ENCODE data around the gene C12orf54. TPM values are rescaled to one million over a fixed set of nuclear protein-coding genes. Genes with fewer than 3 reads are reported as not detected.

The C12orf54 gene
- total RNA-seq, 3 donors from 2014 or later (not counting 1 experiment from before 2014, with no cell fraction given) = not detected

DNA sequence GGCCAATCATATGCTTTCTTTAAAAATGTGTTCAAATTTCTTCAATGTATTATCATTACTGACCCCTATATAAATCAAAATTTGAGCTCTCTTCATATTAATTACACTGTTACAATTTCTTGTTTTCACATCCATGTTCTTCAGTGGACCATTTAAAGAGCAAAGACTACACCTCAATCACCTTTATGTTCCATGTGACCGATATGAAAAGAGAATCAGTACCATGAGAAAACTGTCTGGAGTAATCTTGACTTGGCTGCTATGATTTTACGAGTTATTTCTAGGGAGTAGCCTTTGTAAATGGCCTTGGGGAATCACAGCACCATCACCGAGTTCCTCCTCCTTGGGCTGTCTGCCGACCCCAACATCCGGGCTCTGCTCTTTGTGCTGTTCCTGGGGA lies 43.0 kb downstream of the C12orf54 start, which contains the start of gene OR8S1:
Gene OR8S1, plus strand, starts transcription at position 301 of the 400 bp plus-strand sequence. Its CDS starts 0 bp downstream, at position 301.
- no peak for ATAC-seq
- Mint-ChIP-seq H3K9me3 (no peaks in the 10 kb centered on the region), H3K4me3 (no peak within 1 kb of the TSS), H3K27me3 (ENCODE audit: low read depth in 2 of 2) (peaks cover 7 to 24% of the 10 kb centered on the region in 2 donors), H3K27ac (no peak within 1 kb of the TSS), H3K4me1 (no peaks in the 10 kb centered on the region), H3K36me3 (no peaks in the 10 kb centered on the region)
- 91% methylated on average over 5 of the region's 5 CpGs for WGBS (ENCODE audit: insufficient coverage)
- H3K4me3 ChIP-seq (ENCODE audit: low read length) = no peak within 1 kb of the TSS
- no peak within 1 kb of the TSS for H3K27ac ChIP-seq (ENCODE audit: low read length)
- no peaks in the 10 kb centered on the region for H3K27me3 ChIP-seq (ENCODE audit: control insufficient read depth, insufficient read depth, low read length)
- intact Hi-C loops (cut with micrococcal nuclease) = no loop called here
- no peaks in the 10 kb centered on the region for H3K4me1 ChIP-seq (ENCODE audit: control insufficient read depth, insufficient read depth, low read length)
- TF ChIP-seq, protein P1, sequence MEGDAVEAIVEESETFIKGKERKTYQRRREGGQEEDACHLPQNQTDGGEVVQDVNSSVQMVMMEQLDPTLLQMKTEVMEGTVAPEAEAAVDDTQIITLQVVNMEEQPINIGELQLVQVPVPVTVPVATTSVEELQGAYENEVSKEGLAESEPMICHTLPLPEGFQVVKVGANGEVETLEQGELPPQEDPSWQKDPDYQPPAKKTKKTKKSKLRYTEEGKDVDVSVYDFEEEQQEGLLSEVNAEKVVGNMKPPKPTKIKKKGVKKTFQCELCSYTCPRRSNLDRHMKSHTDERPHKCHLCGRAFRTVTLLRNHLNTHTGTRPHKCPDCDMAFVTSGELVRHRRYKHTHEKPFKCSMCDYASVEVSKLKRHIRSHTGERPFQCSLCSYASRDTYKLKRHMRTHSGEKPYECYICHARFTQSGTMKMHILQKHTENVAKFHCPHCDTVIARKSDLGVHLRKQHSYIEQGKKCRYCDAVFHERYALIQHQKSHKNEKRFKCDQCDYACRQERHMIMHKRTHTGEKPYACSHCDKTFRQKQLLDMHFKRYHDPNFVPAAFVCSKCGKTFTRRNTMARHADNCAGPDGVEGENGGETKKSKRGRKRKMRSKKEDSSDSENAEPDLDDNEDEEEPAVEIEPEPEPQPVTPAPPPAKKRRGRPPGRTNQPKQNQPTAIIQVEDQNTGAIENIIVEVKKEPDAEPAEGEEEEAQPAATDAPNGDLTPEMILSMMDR (IDR thresholded peaks at IDR 0.05) = no peak
- H3K9me3 ChIP-seq (ENCODE audit: control insufficient read depth, insufficient read depth, low read length) = no peaks in the 10 kb centered on the region
- no peaks in the 10 kb centered on the region for H3K36me3 ChIP-seq (ENCODE audit: control insufficient read depth, insufficient read depth, low read length)
- no peak for DNase-seq

DNA sequence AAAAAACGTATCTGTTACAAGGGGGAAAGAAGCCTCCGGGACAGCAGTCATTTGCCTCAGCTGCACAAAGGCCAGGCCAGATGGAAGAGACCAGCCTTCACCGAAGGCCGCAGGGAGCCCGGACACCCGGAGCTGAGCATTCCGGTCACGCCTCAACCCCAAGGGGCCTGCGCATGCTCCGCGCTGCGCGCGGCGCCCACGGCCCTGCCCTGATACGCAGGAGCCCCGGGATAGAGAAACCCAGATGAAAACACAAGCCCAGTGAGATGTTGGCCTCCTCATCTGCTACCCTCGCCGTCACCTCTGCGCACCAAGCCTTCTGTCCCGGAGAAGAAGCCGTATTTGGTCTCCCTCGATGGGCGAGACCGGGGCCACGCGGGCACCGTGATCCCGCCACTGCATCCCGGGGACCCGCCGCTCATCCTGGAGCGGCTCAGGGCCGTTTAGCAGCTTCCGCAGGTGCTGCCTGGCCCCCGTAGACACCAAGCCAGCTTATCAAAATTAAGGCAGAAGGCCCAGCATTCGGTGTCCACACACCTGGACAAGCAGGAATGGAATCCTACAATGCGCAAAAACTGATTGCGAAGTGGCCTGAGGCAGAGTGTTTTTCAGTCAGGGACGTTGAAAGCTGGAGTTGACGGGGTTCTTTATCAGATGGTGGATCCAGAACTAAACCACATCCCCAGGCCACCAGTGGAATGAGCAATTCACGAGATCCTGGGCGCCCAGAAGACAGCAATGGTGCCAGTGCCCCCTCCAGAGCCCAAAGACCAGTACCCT lies 45.8 kb downstream of the C12orf54 start:
- Histone ChIP-seq H3K9me3 (ENCODE audit: control insufficient read depth, insufficient read depth, low read length) (no peaks in the 10 kb centered on the region), H3K4me3 (ENCODE audit: low read length) (no peak overlapping the region), H3K27me3 (ENCODE audit: control insufficient read depth, insufficient read depth, low read length) (no peaks in the 10 kb centered on the region), H3K27ac (ENCODE audit: low read length) (no peak overlapping the region), H3K36me3 (ENCODE audit: control insufficient read depth, insufficient read depth, low read length) (no peaks in the 10 kb centered on the region), H3K4me1 (ENCODE audit: control insufficient read depth, insufficient read depth, low read length) (no peaks in the 10 kb centered on the region)
- Mint-ChIP-seq H3K27me3 (ENCODE audit: low read depth in 2 of 2) (peaks cover 11 to 29% of the 10 kb centered on the region in 2 donors), H3K36me3 (no peaks in the 10 kb centered on the region), H3K9me3 (no peaks in the 10 kb centered on the region), H3K27ac (no peak overlapping the region), H3K4me1 (no peaks in the 10 kb centered on the region), H3K4me3 (no peak overlapping the region)
- TF ChIP-seq, protein P1 (IDR thresholded peaks at IDR 0.05) = no peak
- ATAC-seq = no peak
- intact Hi-C loops (cut with micrococcal nuclease) = no loop called here
- no peak for DNase-seq
- WGBS (ENCODE audit: insufficient coverage) = 94% methylated on average over 44 of the region's 44 CpGs

DNA sequence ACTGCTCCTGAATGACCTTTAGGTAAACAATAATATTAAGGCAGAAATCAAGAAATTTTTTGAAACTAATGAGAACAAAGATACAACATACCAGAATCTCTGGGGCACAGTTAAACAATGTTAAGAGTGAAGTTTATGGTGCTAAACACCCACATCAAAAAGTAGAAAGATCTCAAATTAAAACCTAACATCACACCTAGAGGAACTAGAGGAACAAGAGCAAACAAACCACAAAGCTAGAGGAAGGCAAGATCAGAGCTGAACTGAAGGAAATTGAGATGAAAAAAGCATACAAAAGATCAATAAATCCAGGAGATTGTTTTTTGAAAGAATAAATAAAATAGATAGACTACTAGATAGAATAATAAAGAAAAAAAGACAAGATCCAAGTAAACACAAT lies 50.3 kb downstream of the C12orf54 start:
- Mint-ChIP-seq H3K27ac (no peak overlapping the region), H3K4me3 (no peak overlapping the region), H3K27me3 (ENCODE audit: low read depth in 2 of 2) (peaks cover 6 to 13% of the 10 kb centered on the region in 2 donors), H3K9me3 (no peaks in the 10 kb centered on the region), H3K36me3 (no peaks in the 10 kb centered on the region), H3K4me1 (no peaks in the 10 kb centered on the region)
- intact Hi-C loops (cut with micrococcal nuclease) = no loop called here
- ATAC-seq (no peak), DNase-seq (peak in 1 of 2 donors; percentile 16)
- TF ChIP-seq, protein P1 (IDR thresholded peaks at IDR 0.05) = no peak
- H3K4me1 ChIP-seq (ENCODE audit: control insufficient read depth, insufficient read depth, low read length) = no peaks in the 10 kb centered on the region
- no peaks in the 10 kb centered on the region for H3K27me3 ChIP-seq (ENCODE audit: control insufficient read depth, insufficient read depth, low read length)
- H3K27ac ChIP-seq (ENCODE audit: low read length) = no peak overlapping the region
- H3K4me3 ChIP-seq (ENCODE audit: low read length) = no peak overlapping the region
- H3K9me3 ChIP-seq (ENCODE audit: control insufficient read depth, insufficient read depth, low read length) = no peaks in the 10 kb centered on the region
- H3K36me3 ChIP-seq (ENCODE audit: control insufficient read depth, insufficient read depth, low read length) = no peaks in the 10 kb centered on the region

DNA sequence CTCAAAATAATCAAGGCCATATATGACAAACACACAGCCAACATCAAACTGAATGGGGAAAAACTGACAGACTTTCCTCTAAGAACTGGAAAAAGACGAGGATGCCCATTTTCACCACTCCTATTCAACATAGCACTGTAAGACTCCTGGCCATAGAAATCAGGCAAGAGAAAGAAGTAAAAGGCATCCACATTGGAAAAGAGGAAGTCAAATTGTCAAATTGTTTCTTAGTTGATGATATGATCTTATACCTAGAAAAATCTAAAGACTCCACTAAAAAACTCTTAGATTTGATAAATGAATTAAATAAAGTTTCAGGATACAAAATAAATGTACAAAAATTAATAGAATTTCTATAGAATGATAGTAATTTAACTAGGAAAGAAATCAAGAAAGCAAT lies 54.3 kb downstream of the C12orf54 start:
- no peaks in the 10 kb centered on the region for H3K36me3 Mint-ChIP-seq
- H3K4me3 ChIP-seq (ENCODE audit: low read length) = no peak overlapping the region
- H3K9me3 Mint-ChIP-seq = no peaks in the 10 kb centered on the region
- no peaks in the 10 kb centered on the region for H3K4me1 ChIP-seq (ENCODE audit: control insufficient read depth, insufficient read depth, low read length)
- H3K27ac Mint-ChIP-seq = no peak overlapping the region
- intact Hi-C loops (cut with micrococcal nuclease) = no loop called here
- no peak overlapping the region for H3K27ac ChIP-seq (ENCODE audit: low read length)
- H3K4me1 Mint-ChIP-seq = no peaks in the 10 kb centered on the region
- 100% methylated on average over 1 of the region's 1 CpG for WGBS (ENCODE audit: insufficient coverage)
- peaks cover 15% of the 10 kb centered on the region in 2 donors for H3K27me3 Mint-ChIP-seq (ENCODE audit: low read depth in 2 of 2)
- no peak for ATAC-seq
- DNase-seq = no peak
- H3K4me3 Mint-ChIP-seq = no peak overlapping the region
- H3K36me3 ChIP-seq (ENCODE audit: control insufficient read depth, insufficient read depth, low read length) = no peaks in the 10 kb centered on the region
- H3K27me3 ChIP-seq (ENCODE audit: control insufficient read depth, insufficient read depth, low read length) = no peaks in the 10 kb centered on the region
- no peaks in the 10 kb centered on the region for H3K9me3 ChIP-seq (ENCODE audit: control insufficient read depth, insufficient read depth, low read length)
- TF ChIP-seq, protein P1 (IDR thresholded peaks at IDR 0.05) = no peak

All from natural killer cell (primary cell).